PC-9 (cell line): ENCODE data around the gene CENPP. TPM values are rescaled to one million over a fixed set of nuclear protein-coding genes. Genes with fewer than 3 reads are reported as not detected.

Experiments used
- BruUV-seq: library from RNA; stranded (reverse); fragments of 400-500 nt; replicated peaks from 2 replicates; lab custom pipeline; 2021; lab: Mats Ljungman, UMichigan
- CTCF ChIA-PET: fragments of 300-600 bp; sonication (Branson Sonifier 250); formaldehyde crosslinking; loops from one replicate; lab custom pipeline; 2022; ENCODE audit warnings: antibody characterized with exemption; lab: Charles Lee
- POLR2A ChIA-PET: fragments of 300-600 bp; sonication (Branson Sonifier 250); formaldehyde crosslinking; loops from one replicate; lab custom pipeline; 2022; ENCODE audit warnings: antibody characterized with exemption; ENCODE audit not compliant: unreplicated experiment; lab: Charles Lee
- DNase-seq, 2 experiments: peaks; one replicate each; pipeline versions ENCODE4 v3.0.0 to v3.0.0-alpha.2; 2015 to 2022; ENCODE audit warnings: mixed read lengths in 1 of 2
- H2AFZ ChIP-seq: fragments of 200-600 bp; sonication (generic); 2 replicates; pipeline ENCODE4 v1.8.1; 2017; ENCODE audit warnings: antibody characterized with exemption
- H3F3A ChIP-seq: fragments of 200-600 bp; sonication (generic); 2 replicates; pipeline ENCODE4 v1.8.1; 2017; ENCODE audit warnings: antibody characterized with exemption, mild to moderate bottlenecking, low read depth; ENCODE audit not compliant: insufficient read depth
- H3K27ac ChIP-seq: fragments of 200-600 bp; sonication (generic); 2 replicates; pipeline ENCODE4 v1.6.1; 2016; ENCODE audit warnings: mixed run types
- H3K27me3 ChIP-seq: fragments of 200-600 bp; sonication (generic); 2 replicates; pipeline ENCODE4 v1.6.1; 2016; ENCODE audit warnings: low read depth, mixed run types; ENCODE audit not compliant: insufficient read depth
- H3K36me3 ChIP-seq: fragments of 200-600 bp; sonication (generic); 2 replicates; pipeline ENCODE4 v1.6.1; 2016; ENCODE audit warnings: low read depth, mixed run types
- H3K4me1 ChIP-seq: fragments of 200-600 bp; sonication (generic); replicated peaks from 2 replicates; pipeline ENCODE4 v1.6.1; 2016; ENCODE audit warnings: mixed run types; ENCODE audit not compliant: insufficient read depth
- H3K4me2 ChIP-seq: fragments of 200-600 bp; sonication (generic); 2 replicates; pipeline ENCODE4 v1.6.1; 2017; ENCODE audit warnings: mixed run types
- H3K4me3 ChIP-seq: fragments of 200-600 bp; sonication (generic); 2 replicates; pipeline ENCODE4 v1.6.1; 2016; ENCODE audit warnings: mixed run types
- H3K79me2 ChIP-seq: fragments of 200-600 bp; sonication (generic); 2 replicates; pipeline ENCODE4 v1.6.1; 2017; ENCODE audit warnings: low read depth, mixed run types
- H3K9me2 ChIP-seq: fragments of 200-600 bp; sonication (generic); 2 replicates; pipeline ENCODE4 v1.8.1; 2017; ENCODE audit warnings: mild to moderate bottlenecking; ENCODE audit not compliant: insufficient read depth
- H3K9me3 ChIP-seq: fragments of 200-600 bp; sonication (generic); 2 replicates; pipeline ENCODE4 v1.8.1; 2016; ENCODE audit warnings: low read depth; ENCODE audit not compliant: insufficient read depth
- H4K20me1 ChIP-seq: fragments of 200-600 bp; sonication (generic); 2 replicates; pipeline ENCODE4 v1.8.1; 2017; ENCODE audit not compliant: insufficient read depth
- EZH2 ChIP-seq: fragments of 200-600 bp; sonication (generic); IDR thresholded peaks from 2 replicates; pipeline ENCODE4 v1.8.0; 2017; ENCODE audit warnings: antibody characterized with exemption, low read depth
- intact Hi-C: fragments of 100-400 bp; cut with micrococcal nuclease; formaldehyde crosslinking; loops from one replicate; pipeline ENCODE4 v1.10.0; 2022; ENCODE audit not compliant: unreplicated experiment
- total RNA-seq: library from RNA; stranded (reverse); gene quantifications from 2 replicates; pipeline ENCODE4 v1.2.3, GENCODE V29; 2021
- TF ChIP-seq, protein P1 (sequence below): fragments of 200-600 bp; sonication (generic); conservative IDR thresholded peaks from 2 replicates; pipeline ENCODE4 v1.6.1; 2017; ENCODE audit warnings: mixed run types, antibody characterized with exemption, mild to moderate bottlenecking, moderate library complexity

The CENPP gene
- total RNA-seq, 1 experiment from 2014 or later = 10.0 TPM

DNA sequence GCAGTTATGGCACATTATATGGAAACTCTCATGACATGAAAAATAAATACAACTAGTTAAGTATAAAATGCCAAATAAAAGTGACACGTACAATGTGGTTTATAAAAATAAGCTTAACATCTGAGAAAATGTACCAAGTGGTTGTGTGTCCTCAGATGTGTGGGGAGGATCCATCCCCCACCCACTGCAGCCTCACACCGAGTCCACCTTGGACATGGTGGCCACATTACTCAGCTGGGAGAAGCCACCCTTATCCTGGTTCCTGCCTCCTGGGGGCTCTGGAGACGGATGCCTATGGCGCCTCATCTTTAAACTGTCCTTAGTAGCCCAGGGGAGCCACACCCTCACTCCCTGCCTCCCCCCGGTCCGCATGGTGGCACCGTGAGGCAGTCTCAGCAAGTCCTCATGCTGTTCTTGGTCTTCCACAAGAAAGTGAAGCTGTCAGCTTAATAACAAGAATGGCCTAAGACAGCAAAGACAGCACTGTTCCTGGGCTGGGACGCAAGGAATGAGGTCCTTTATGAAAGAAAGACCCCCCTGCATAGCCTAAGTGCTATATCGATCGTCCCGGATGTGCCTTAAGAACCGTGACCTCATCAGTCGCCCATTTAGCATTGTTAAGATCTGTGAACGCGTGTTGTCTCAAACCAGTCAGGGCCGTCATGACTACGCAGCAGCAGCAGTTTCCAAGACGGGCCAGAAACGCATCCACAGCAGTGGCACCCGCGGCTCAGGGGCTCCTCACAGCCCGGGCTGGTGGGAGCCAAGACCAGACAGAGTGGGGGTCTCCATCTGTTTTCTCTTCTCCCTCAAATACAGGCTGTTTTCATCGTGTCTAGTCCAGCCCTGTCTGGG is 287.7 kb downstream of the CENPP start:
- Histone ChIP-seq H3K4me1 (no peaks in the 10 kb centered on the region), H3K36me3 (no peaks in the 10 kb centered on the region; the same call in 1 of the 2 replicates), H2AFZ (no peak overlapping the region), H3K79me2 (no peaks in the 10 kb centered on the region), H4K20me1 (no peaks in the 10 kb centered on the region), H3F3A (no peaks in the 10 kb centered on the region), H3K4me3 (no peak overlapping the region), H3K27me3 (no peaks in the 10 kb centered on the region), H3K9me3 (no peaks in the 10 kb centered on the region), H3K9me2 (no peaks in the 10 kb centered on the region), H3K4me2 (no peak overlapping the region), H3K27ac (no peak overlapping the region)
- TF ChIP-seq, protein P1, sequence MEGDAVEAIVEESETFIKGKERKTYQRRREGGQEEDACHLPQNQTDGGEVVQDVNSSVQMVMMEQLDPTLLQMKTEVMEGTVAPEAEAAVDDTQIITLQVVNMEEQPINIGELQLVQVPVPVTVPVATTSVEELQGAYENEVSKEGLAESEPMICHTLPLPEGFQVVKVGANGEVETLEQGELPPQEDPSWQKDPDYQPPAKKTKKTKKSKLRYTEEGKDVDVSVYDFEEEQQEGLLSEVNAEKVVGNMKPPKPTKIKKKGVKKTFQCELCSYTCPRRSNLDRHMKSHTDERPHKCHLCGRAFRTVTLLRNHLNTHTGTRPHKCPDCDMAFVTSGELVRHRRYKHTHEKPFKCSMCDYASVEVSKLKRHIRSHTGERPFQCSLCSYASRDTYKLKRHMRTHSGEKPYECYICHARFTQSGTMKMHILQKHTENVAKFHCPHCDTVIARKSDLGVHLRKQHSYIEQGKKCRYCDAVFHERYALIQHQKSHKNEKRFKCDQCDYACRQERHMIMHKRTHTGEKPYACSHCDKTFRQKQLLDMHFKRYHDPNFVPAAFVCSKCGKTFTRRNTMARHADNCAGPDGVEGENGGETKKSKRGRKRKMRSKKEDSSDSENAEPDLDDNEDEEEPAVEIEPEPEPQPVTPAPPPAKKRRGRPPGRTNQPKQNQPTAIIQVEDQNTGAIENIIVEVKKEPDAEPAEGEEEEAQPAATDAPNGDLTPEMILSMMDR = no peak
- TF ChIP-seq EZH2 = no peak
- intact Hi-C loops = no loop called here
- CTCF ChIA-PET = no interaction called here
- POLR2A ChIA-PET = no interaction called here
- DNase-seq = no peak
- BruUV-seq = no TSS peak

DNA sequence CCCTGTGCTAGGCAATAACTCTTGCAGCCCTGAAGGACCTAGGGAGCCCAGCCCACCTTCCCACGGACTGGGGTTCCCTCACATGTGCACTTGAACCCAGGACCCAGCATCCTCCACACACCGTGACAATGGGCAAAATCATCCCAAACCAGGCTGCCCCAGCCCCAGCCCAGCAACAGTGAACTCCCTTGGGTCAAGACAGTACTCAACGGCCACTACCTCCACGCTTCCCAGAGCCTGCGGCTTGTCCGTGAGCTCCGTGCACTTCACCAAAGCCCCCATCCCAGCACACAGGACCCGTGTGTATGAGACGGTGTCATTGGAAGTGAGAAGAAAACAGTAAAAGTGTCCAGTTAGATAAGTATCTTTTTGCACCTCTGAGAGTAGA is 288.4 kb downstream of the CENPP start:
- H3K79me2 ChIP-seq = no peaks in the 10 kb centered on the region
- no peak overlapping the region for H2AFZ ChIP-seq
- ChIA-PET POLR2A (no interaction called here), CTCF (no interaction called here)
- no peaks in the 10 kb centered on the region; the same call in none of the 2 replicates for H3K36me3 ChIP-seq
- no TSS peak for BruUV-seq
- no peak overlapping the region for H3K4me2 ChIP-seq
- no peak overlapping the region for H3K4me3 ChIP-seq
- no peaks in the 10 kb centered on the region for H3K27me3 ChIP-seq
- no peaks in the 10 kb centered on the region for H3K9me2 ChIP-seq
- DNase-seq = no peak
- no peaks in the 10 kb centered on the region for H3K9me3 ChIP-seq
- no peaks in the 10 kb centered on the region for H3F3A ChIP-seq
- intact Hi-C loops = no loop called here
- H4K20me1 ChIP-seq = no peaks in the 10 kb centered on the region
- no peaks in the 10 kb centered on the region for H3K4me1 ChIP-seq
- no peak overlapping the region for H3K27ac ChIP-seq
- TF ChIP-seq, protein P1 = no peak
- no peak for TF ChIP-seq EZH2

DNA sequence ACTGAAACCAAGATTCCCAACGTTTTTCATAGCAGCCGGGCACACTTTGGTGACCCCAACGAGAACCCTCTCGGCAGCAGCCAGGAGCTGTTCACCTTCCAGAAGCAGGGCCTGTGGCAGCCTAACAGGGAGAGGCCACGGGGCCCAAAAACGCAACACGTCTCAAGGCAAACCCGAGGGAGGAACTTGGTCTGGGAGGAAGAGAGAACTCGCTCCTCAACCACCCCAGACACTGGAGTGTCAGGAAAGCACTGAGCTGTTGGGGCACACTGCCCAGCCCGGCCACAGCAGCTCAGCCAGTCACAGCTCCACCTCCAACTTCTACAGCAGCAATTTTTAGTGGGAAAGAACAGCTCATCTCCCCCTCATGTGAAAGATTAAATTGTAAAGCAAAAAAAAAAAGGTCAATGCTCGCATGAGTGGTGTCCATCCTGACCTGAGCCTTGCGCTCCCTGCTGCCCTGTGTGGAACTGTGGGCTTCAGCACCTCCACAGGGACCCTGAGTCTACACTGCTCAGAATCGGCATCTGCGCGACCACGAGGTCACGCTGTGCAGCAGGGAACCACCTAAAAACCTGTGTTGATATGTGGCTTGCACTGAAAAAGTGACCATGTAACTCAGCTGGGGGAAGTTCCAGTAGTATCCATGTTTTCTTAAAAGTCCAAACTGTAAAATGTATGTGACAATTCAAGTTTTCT is 289.2 kb downstream of the CENPP start:
- ChIA-PET POLR2A (no interaction called here), CTCF (no interaction called here)
- no peaks in the 10 kb centered on the region for H3K9me2 ChIP-seq
- H3K79me2 ChIP-seq = no peaks in the 10 kb centered on the region
- intact Hi-C loops = no loop called here
- no peaks in the 10 kb centered on the region for H3F3A ChIP-seq
- H3K27me3 ChIP-seq = no peaks in the 10 kb centered on the region
- H3K4me1 ChIP-seq = no peaks in the 10 kb centered on the region
- TF ChIP-seq EZH2 = no peak
- TF ChIP-seq, protein P1 = no peak
- no peaks in the 10 kb centered on the region for H4K20me1 ChIP-seq
- no peaks in the 10 kb centered on the region; the same call in none of the 2 replicates for H3K36me3 ChIP-seq
- no peak overlapping the region for H3K4me3 ChIP-seq
- no peak overlapping the region for H3K27ac ChIP-seq
- H2AFZ ChIP-seq = no peak overlapping the region
- no peaks in the 10 kb centered on the region for H3K9me3 ChIP-seq
- no peak for DNase-seq
- BruUV-seq = no TSS peak
- no peak overlapping the region for H3K4me2 ChIP-seq
